ENCODE measurements around the gene DERA.
"Not testable (repeated sequence)": the region's sequence is repeated elsewhere in the genome, so short reads cannot be mapped to it uniquely, and the experiment has no call there.

The DERA gene

DNA sequence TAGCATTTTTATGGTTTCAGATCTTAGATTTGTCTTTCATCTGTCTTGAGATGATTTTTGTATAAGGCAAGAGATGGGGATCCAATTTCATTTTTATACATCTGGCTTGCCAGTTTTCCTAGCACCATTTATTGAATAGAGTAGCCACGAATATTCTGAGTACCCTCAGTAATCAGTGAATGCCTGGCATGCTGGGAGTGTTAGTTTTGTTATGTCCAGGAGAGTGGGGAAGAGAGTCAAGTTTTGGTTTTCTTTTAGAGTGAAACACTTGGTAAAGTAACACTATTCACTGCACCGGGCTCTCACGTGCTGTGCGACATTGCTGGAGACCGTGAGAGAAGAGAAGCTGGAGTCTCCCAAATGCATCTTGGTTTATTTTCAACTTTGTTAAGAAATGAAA, 31.3 kb downstream of the DERA start:
- DNase-seq (ENCODE audit: low spot score), result no peak
- TF ChIP-seq, protein P1, sequence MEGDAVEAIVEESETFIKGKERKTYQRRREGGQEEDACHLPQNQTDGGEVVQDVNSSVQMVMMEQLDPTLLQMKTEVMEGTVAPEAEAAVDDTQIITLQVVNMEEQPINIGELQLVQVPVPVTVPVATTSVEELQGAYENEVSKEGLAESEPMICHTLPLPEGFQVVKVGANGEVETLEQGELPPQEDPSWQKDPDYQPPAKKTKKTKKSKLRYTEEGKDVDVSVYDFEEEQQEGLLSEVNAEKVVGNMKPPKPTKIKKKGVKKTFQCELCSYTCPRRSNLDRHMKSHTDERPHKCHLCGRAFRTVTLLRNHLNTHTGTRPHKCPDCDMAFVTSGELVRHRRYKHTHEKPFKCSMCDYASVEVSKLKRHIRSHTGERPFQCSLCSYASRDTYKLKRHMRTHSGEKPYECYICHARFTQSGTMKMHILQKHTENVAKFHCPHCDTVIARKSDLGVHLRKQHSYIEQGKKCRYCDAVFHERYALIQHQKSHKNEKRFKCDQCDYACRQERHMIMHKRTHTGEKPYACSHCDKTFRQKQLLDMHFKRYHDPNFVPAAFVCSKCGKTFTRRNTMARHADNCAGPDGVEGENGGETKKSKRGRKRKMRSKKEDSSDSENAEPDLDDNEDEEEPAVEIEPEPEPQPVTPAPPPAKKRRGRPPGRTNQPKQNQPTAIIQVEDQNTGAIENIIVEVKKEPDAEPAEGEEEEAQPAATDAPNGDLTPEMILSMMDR (IDR thresholded peaks at IDR 0.05; ENCODE audit: extremely low read depth, missing control alignments), result no peak

DNA sequence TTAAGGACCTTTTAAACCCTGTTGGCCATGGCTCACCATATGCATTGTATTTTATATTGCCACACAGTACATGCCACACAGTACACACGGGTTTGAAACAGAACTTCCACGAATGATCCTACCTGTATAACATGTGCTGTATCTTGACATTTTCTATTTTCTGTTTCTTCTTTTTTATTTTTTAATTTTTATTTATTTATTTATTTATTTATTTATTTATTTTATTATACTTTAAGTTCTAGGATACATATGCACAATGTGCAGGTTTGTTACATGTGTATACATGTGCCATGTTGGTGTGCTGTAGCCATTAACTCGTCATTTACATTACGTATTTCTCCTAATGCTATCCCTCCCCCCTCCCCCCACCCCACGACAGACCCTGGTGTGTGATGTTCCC, 32.4 kb downstream of the DERA start:
- not testable (repeated sequence) for DNase-seq (ENCODE audit: low spot score)

- not testable (repeated sequence) for DNase-seq (ENCODE audit: low spot score)
These were observed 37.3 kb downstream of the DERA start for GRCh38 chr12:15948461-15948860.

GRCh38 chr12:15955281-15955680, 44.1 kb downstream of the DERA start:
- TF ChIP-seq, protein P1 (IDR thresholded peaks at IDR 0.05; ENCODE audit: extremely low read depth, missing control alignments), result no peak
- no peak for DNase-seq (ENCODE audit: low spot score)

DNA sequence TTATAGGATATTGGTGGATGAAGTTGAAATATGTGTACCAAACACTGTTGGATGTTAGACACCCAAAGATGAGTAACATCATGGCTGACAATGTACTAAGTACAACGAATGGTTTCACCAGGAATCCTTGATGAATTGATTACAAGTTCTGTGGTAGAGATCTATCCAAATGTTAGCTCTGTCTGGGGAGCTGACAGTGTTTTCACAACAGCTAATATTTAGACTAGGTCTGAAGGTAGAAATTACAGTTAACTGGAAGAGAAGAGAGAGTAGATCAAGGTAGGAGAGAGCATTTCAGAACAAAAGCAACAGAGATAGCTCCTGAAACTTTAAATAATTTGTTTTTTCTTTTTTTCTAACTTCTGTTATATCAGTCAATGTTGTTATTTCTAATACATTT, 44.9 kb downstream of the DERA start:
- TF ChIP-seq, protein P1 (IDR thresholded peaks at IDR 0.05; ENCODE audit: extremely low read depth, missing control alignments), result no peak
- no peak for DNase-seq (ENCODE audit: low spot score)

DNA sequence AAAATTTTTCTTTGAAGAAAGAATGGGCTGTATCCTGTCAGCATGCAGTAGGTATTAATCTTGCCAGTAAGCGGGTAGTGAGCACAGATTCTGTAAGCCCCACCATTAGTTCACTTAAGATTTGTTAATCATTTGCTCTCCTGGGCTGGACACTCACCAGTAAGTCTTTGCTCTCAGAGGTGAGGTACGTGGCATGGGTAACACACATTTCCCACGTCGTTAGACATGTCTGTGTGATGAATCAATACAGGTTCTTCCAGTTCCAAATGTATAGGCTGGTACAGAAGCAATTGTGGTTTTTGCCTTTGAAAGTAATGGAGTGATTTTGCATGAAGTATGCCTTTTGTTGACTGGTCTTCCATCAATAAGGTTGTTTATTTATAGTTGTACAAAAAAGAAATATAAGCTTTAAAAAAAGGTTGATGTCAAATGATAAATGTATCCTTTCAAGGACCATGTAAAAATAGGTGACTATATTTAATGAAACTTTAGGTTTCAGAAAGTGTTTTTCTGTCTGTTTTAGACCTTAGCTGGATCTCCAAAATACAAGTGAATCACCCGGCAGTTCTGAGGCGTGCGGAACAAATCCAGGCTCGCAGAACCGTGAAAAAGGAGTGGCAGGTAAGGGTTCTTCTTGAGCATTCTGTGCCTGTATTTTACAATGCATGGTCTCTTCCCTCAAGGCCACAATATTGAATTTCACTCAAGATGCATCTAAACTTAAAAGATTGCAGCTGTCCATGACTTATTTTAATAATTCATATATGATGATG, 45.5 kb downstream of the DERA start:
- TF ChIP-seq, protein P1 (IDR thresholded peaks at IDR 0.05; ENCODE audit: extremely low read depth, missing control alignments), result no peak
- DNase-seq (ENCODE audit: low spot score), result no peak

- TF ChIP-seq, protein P1 (IDR thresholded peaks at IDR 0.05; ENCODE audit: extremely low read depth, missing control alignments), result no peak
- no peak for DNase-seq (ENCODE audit: low spot score)
These were observed 51.6 kb downstream of the DERA start for GRCh38 chr12:15962760-15963159.

DNA sequence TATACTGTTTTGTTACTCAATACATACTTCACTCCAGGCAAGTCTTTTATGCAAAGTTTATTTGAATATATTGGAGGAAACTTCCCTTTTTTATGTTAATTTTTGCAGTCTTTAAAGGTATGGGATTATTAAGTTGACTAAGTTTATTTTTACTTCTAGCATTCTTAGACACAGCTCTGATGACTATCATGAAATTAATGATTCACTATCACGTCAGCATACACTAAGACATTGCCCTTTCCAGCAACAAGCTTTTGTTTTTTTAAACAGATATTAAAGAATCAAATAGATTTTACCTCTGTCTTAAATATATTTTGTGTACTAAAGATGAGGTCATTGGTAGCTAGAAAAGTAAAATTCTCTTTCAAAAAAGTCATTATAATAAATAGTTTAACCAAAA, 52.1 kb downstream of the DERA start:
- no peak for DNase-seq (ENCODE audit: low spot score)
- TF ChIP-seq, protein P1 (IDR thresholded peaks at IDR 0.05; ENCODE audit: extremely low read depth, missing control alignments), result no peak
